Measurements from ENCODE around the gene NBPF3.

DNA sequence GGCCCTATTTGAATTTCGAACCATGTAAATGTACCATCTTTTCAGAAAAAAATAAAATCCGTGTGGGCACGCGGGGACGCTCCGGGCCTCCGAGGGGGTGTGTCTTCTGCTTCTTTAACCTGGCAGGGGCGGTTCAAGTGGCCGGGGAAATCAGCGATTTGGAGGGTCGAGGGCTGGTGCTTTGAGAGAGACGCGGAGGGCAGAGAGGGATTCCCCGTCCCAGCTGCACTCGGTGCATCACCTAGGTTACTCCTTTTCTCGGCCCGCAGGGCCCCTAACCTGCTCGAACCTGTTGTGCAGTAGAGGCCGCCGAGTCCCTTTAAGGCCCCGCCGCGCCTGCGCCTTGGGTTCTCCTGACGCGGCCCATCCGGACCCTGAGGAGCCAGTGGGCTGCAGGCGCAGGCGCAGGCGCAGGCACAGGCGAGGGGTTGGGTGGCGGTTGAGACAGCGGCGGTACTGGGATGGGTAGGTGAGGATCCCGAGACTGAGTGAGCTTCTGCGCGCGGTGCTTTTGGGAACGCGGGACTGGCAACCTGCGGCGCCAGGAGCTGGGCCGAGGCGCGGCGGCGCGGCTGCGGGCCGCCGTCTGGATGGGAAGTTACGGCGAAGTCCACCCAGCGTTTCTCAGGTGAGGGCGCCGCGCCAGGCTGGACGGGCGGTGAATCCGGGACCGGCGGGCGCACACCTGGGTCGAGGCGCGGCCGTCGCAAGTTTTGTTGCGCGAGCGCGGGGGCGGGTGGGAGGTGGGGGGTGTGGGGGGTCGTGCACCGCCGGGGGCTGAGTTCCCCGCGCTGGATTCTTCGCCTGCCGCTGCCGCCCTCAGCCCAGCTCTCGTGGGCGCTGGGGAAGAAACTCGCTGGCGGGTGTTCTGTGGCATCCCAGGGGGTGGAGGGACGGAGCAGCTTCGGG is at the start of gene NBPF3:
- TF ChIP-seq POLR2AphosphoS5 (IDR thresholded peaks at IDR 0.05; ENCODE audit: borderline replicate concordance, low read depth, low read length) (peak; percentile 86), EZH2 (IDR thresholded peaks at IDR 0.05) (no peak)

All from SK-N-MC (cell line).